Activated naive CD4-positive, alpha-beta T cell treated with anti-CD3 and anti-CD28 coated beads for 36 hours (primary cell): ENCODE data around the gene COQ9. TPM values are rescaled to one million over a fixed set of nuclear protein-coding genes. Genes with fewer than 3 reads are reported as not detected.

Source experiments
- CTCF ChIA-PET: fragments of 350-600 bp; sonication (Branson Sonifier 250); formaldehyde crosslinking; loops from one replicate; lab custom pipeline; 2021; ENCODE audit warnings: antibody characterized with exemption; lab: Charles Lee
- DNase-seq: peaks from one replicate; pipeline ENCODE4 v3.0.0-alpha.2; 2020
- H3K27ac Mint-ChIP-seq: one replicate; pipeline ENCODE4 v1.8.0; 2021; ENCODE audit warnings: mild to moderate bottlenecking, mixed read lengths
- H3K27me3 Mint-ChIP-seq: one replicate; pipeline ENCODE4 v1.8.0; 2021; ENCODE audit warnings: low read depth, mixed read lengths
- H3K36me3 Mint-ChIP-seq: one replicate; pipeline ENCODE4 v1.8.0; 2021; ENCODE audit warnings: low read depth, mixed read lengths
- H3K4me1 Mint-ChIP-seq: one replicate; pipeline ENCODE4 v1.8.0; 2021; ENCODE audit warnings: low read depth, mixed read lengths
- H3K4me3 Mint-ChIP-seq: one replicate; pipeline ENCODE4 v1.8.0; 2021; ENCODE audit warnings: mild to moderate bottlenecking, moderate library complexity, mixed read lengths
- H3K9me3 Mint-ChIP-seq: one replicate; pipeline ENCODE4 v1.8.0; 2021; ENCODE audit warnings: mixed read lengths
- intact Hi-C: fragments of 100-400 bp; cut with micrococcal nuclease; formaldehyde crosslinking; loops from one replicate; pipeline ENCODE4 v1.15.1; 2023
- total RNA-seq, 2 experiments: library from RNA; stranded (reverse); gene quantifications; one replicate each; pipeline ENCODE4 v1.2.3, GENCODE V29; 2021

Gene COQ9
- total RNA-seq, 2 experiments from 2014 or later: 30.6 TPM

- H3K27ac Mint-ChIP-seq: no peak overlapping the region
- CTCF ChIA-PET: interaction anchor here (0.6 to 1.7 kb wide), 4 partner anchors 9 to 66 kb away, joined by 3 to 5 read pairs (median 4); no protein-coding TSS in a partner anchor
- no peaks in the 10 kb centered on the region for H3K27me3 Mint-ChIP-seq
- H3K4me3 Mint-ChIP-seq: no peak overlapping the region
- peaks cover 24% of the 10 kb centered on the region for H3K4me1 Mint-ChIP-seq
- no peaks in the 10 kb centered on the region for H3K36me3 Mint-ChIP-seq
- H3K9me3 Mint-ChIP-seq: no peaks in the 10 kb centered on the region
- DNase-seq: no peak
- intact Hi-C loops: no loop called here
Measured at GRCh38 chr16:57482845-57483545, 35.7 kb downstream of the COQ9 start.

GRCh38 chr16:57483725-57484514 lies 36.6 kb downstream of the COQ9 start:
- Mint-ChIP-seq H3K9me3 (no peaks in the 10 kb centered on the region), H3K36me3 (no peaks in the 10 kb centered on the region), H3K27ac (no peak overlapping the region), H3K4me1 (peaks cover 22% of the 10 kb centered on the region), H3K27me3 (no peaks in the 10 kb centered on the region), H3K4me3 (no peak overlapping the region)
- DNase-seq: no peak
- CTCF ChIA-PET: interaction anchor here (0.6 to 1.7 kb wide), 4 partner anchors 10 to 65 kb away, joined by 3 to 5 read pairs (median 4); no protein-coding TSS in a partner anchor
- intact Hi-C loops: no loop called here

- DNase-seq: no peak
- Mint-ChIP-seq H3K4me3 (no peak overlapping the region), H3K27me3 (no peaks in the 10 kb centered on the region), H3K27ac (no peak overlapping the region), H3K36me3 (no peaks in the 10 kb centered on the region), H3K4me1 (peaks cover 19% of the 10 kb centered on the region), H3K9me3 (no peaks in the 10 kb centered on the region)
- intact Hi-C loops: no loop called here
- CTCF ChIA-PET: interaction anchor here (0.9 to 1.7 kb wide), 2 partner anchors 35 to 358 kb away, joined by 3 to 4 read pairs; no protein-coding TSS in a partner anchor
Measured at GRCh38 chr16:57484515-57485005, 37.3 kb downstream of the COQ9 start.

GRCh38 chr16:57485091-57485915 lies 38.0 kb downstream of the COQ9 start:
- CTCF ChIA-PET: interaction anchor here (0.9 to 3.6 kb wide), 2 partner anchors 34 to 358 kb away, joined by 3 to 22 read pairs; no protein-coding TSS in a partner anchor
- Mint-ChIP-seq H3K4me3 (peak overlapping the region; percentile 77), H3K27ac (no peak overlapping the region), H3K36me3 (no peaks in the 10 kb centered on the region), H3K27me3 (no peaks in the 10 kb centered on the region), H3K9me3 (no peaks in the 10 kb centered on the region), H3K4me1 (peaks cover 18% of the 10 kb centered on the region)
- DNase-seq: no peak
- intact Hi-C loops: no loop called here

- no peaks in the 10 kb centered on the region for H3K36me3 Mint-ChIP-seq
- H3K4me1 Mint-ChIP-seq: peaks cover 18% of the 10 kb centered on the region
- intact Hi-C loops: loop anchor here (1.0 kb wide), 3 partner anchors 10 to 51 kb away; partner anchors contain the start of gene POLR2C
- peak; percentile 79 for DNase-seq
- CTCF ChIA-PET: interaction anchor here (0.5 to 3.6 kb wide), 7 partner anchors 10 to 98 kb away, joined by 3 to 22 read pairs (median 4); partner anchors contain the start of gene POLR2C
- peak within 1 kb of the TSS; percentile 77 for H3K4me3 Mint-ChIP-seq
- H3K9me3 Mint-ChIP-seq: no peaks in the 10 kb centered on the region
- H3K27ac Mint-ChIP-seq: peak within 1 kb of the TSS; percentile 63
- H3K27me3 Mint-ChIP-seq: no peaks in the 10 kb centered on the region
Measured at GRCh38 chr16:57485916-57486857, 38.9 kb downstream of the COQ9 start, which contains the start of gene DOK4. TSS of gene DOK4 (minus strand) at chr16:57486493. CDS start at chr16:57479507, 6,986 bp downstream.

GRCh38 chr16:57486858-57487834 lies 39.9 kb downstream of the COQ9 start:
- peak overlapping the region; percentile 63 for H3K27ac Mint-ChIP-seq
- intact Hi-C loops: loop anchor here (1.0 kb wide), 3 partner anchors 11 to 50 kb away; partner anchors contain the start of gene POLR2C
- CTCF ChIA-PET: interaction anchor here (0.5 to 3.6 kb wide), 9 partner anchors 11 to 1104 kb away, joined by 3 to 22 read pairs (median 3); partner anchors contain the start of gene POLR2C
- no peaks in the 10 kb centered on the region for H3K27me3 Mint-ChIP-seq
- no peaks in the 10 kb centered on the region for H3K9me3 Mint-ChIP-seq
- peak; percentile 24 for DNase-seq
- H3K4me3 Mint-ChIP-seq: peak overlapping the region; percentile 73
- H3K36me3 Mint-ChIP-seq: no peaks in the 10 kb centered on the region
- peaks cover 18% of the 10 kb centered on the region for H3K4me1 Mint-ChIP-seq

GRCh38 chr16:57489229-57489628 lies 42.0 kb downstream of the COQ9 start:
- Mint-ChIP-seq H3K9me3 (no peaks in the 10 kb centered on the region), H3K27ac (no peak overlapping the region), H3K36me3 (no peaks in the 10 kb centered on the region), H3K27me3 (no peaks in the 10 kb centered on the region), H3K4me3 (no peak overlapping the region), H3K4me1 (peaks cover 18% of the 10 kb centered on the region)
- intact Hi-C loops: no loop called here
- CTCF ChIA-PET: interaction anchor here (0.7 to 1.4 kb wide), 3 partner anchors 12 to 31 kb away, joined by 3 to 8 read pairs (median 7); no protein-coding TSS in a partner anchor
- DNase-seq: no peak

GRCh38 chr16:57493767-57494166 lies 46.5 kb downstream of the COQ9 start:
- H3K27me3 Mint-ChIP-seq: no peaks in the 10 kb centered on the region
- CTCF ChIA-PET: no interaction called here
- intact Hi-C loops: no loop called here
- no peaks in the 10 kb centered on the region for H3K36me3 Mint-ChIP-seq
- no peaks in the 10 kb centered on the region for H3K9me3 Mint-ChIP-seq
- no peak overlapping the region for H3K27ac Mint-ChIP-seq
- H3K4me1 Mint-ChIP-seq: no peaks in the 10 kb centered on the region
- H3K4me3 Mint-ChIP-seq: no peak overlapping the region
- DNase-seq: no peak

- no peak overlapping the region for H3K27ac Mint-ChIP-seq
- H3K4me1 Mint-ChIP-seq: peaks cover 14% of the 10 kb centered on the region
- no peak for DNase-seq
- CTCF ChIA-PET: no interaction called here
- no peaks in the 10 kb centered on the region for H3K36me3 Mint-ChIP-seq
- intact Hi-C loops: no loop called here
- H3K4me3 Mint-ChIP-seq: no peak overlapping the region
- no peaks in the 10 kb centered on the region for H3K9me3 Mint-ChIP-seq
- H3K27me3 Mint-ChIP-seq: no peaks in the 10 kb centered on the region
Measured at GRCh38 chr16:57497121-57497520, 49.8 kb downstream of the COQ9 start.

GRCh38 chr16:57498031-57498430 lies 50.8 kb downstream of the COQ9 start:
- no peak overlapping the region for H3K4me3 Mint-ChIP-seq

More at GRCh38 chr16:57498031-57498430, 50.8 kb downstream of the COQ9 start:
- H3K9me3 Mint-ChIP-seq: no peaks in the 10 kb centered on the region
- no peaks in the 10 kb centered on the region for H3K27me3 Mint-ChIP-seq
- no peak overlapping the region for H3K27ac Mint-ChIP-seq
- H3K36me3 Mint-ChIP-seq: no peaks in the 10 kb centered on the region
- no peak for DNase-seq
- peaks cover 14% of the 10 kb centered on the region for H3K4me1 Mint-ChIP-seq
- CTCF ChIA-PET: no interaction called here
- intact Hi-C loops: no loop called here
